PFSK-1 (cell line): Measurements from ENCODE around the gene EXO1.

Experiments used
- FOXP2 ChIP-seq: optimal IDR thresholded peaks from 2 replicates; pipeline ENCODE3; 2011; ENCODE audit warnings: borderline replicate concordance, control low read depth, inconsistent platforms; ENCODE audit not compliant: insufficient read depth; ENCODE audit errors: extremely low read length, extremely low read depth
- POLR2AphosphoS5 ChIP-seq: IDR thresholded peaks from 2 replicates; pipeline ENCODE4 v1.6.1; 2012; ENCODE audit warnings: low read depth, mild to moderate bottlenecking, control low read depth, low read length, moderate library complexity
- SIN3A ChIP-seq: IDR thresholded peaks from 2 replicates; pipeline ENCODE4 v1.6.1; 2012; ENCODE audit warnings: mild to moderate bottlenecking, low read length, moderate library complexity, borderline replicate concordance; ENCODE audit not compliant: insufficient read depth
- TAF1 ChIP-seq: IDR thresholded peaks from 2 replicates; pipeline ENCODE4 v1.6.1; 2012; ENCODE audit warnings: low read length, control low read depth, borderline replicate concordance; ENCODE audit not compliant: insufficient read depth
- TF ChIP-seq, protein P1 (sequence below), 2 experiments: IDR thresholded peaks; 2 replicates each; pipeline versions ENCODE4 v1.6.1 to v1.8.0; 2011 to 2012; ENCODE audit warnings: low read depth in 2 of 2, low read length in 2 of 2, control low read depth in 1 of 2, inconsistent platforms in 1 of 2, mild to moderate bottlenecking in 1 of 2, moderate library complexity in 1 of 2; ENCODE audit not compliant: insufficient read depth in 1 of 2

EXO1 gene

DNA sequence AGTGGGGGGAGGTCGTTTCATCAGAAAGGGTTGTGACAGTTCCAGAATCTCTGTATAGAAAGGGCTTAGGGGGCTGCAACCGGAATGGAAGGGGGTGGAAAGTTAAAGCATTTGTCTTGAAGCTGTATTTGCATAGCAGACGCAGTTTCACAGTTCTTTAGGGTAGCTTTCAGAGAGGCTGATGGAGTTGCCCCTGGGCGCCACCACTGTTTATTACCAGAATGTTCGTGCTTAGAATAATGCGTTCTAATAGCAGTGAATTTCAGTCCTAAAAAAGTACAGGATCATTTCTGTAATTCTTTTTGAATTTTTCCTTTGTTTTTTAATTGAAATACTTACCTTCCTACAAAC lies 1.3 kb downstream of the EXO1 start:
- TF ChIP-seq SIN3A: no peak
- TF ChIP-seq TAF1: no peak
- TF ChIP-seq FOXP2: no peak
- TF ChIP-seq, protein P1, sequence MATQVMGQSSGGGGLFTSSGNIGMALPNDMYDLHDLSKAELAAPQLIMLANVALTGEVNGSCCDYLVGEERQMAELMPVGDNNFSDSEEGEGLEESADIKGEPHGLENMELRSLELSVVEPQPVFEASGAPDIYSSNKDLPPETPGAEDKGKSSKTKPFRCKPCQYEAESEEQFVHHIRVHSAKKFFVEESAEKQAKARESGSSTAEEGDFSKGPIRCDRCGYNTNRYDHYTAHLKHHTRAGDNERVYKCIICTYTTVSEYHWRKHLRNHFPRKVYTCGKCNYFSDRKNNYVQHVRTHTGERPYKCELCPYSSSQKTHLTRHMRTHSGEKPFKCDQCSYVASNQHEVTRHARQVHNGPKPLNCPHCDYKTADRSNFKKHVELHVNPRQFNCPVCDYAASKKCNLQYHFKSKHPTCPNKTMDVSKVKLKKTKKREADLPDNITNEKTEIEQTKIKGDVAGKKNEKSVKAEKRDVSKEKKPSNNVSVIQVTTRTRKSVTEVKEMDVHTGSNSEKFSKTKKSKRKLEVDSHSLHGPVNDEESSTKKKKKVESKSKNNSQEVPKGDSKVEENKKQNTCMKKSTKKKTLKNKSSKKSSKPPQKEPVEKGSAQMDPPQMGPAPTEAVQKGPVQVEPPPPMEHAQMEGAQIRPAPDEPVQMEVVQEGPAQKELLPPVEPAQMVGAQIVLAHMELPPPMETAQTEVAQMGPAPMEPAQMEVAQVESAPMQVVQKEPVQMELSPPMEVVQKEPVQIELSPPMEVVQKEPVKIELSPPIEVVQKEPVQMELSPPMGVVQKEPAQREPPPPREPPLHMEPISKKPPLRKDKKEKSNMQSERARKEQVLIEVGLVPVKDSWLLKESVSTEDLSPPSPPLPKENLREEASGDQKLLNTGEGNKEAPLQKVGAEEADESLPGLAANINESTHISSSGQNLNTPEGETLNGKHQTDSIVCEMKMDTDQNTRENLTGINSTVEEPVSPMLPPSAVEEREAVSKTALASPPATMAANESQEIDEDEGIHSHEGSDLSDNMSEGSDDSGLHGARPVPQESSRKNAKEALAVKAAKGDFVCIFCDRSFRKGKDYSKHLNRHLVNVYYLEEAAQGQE (IDR thresholded peaks at IDR 0.05; ENCODE audit: insufficient read depth in 1 of 2, low read depth in 2 of 2, low read length in 2 of 2): no peak
- no peak for TF ChIP-seq POLR2AphosphoS5

DNA sequence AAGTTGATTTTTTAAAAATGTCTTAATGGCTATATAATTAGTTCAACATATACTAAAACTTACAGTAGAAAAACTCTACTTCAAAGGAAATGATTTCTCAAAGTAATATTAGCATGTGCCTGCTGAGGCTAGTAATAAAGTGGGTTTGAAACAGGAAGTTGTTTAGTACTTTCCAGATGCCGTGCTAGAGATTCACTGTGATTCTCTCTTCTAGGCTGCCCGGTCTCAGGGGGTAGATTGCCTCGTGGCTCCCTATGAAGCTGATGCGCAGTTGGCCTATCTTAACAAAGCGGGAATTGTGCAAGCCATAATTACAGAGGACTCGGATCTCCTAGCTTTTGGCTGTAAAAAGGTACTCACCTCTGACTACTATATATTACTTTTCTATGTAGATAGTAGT lies 9.1 kb downstream of the EXO1 start:
- TF ChIP-seq SIN3A (no peak), FOXP2 (no peak), POLR2AphosphoS5 (no peak), TAF1 (no peak)
- TF ChIP-seq, protein P1 (IDR thresholded peaks at IDR 0.05; ENCODE audit: insufficient read depth in 1 of 2, low read depth in 2 of 2, low read length in 2 of 2): no peak

DNA sequence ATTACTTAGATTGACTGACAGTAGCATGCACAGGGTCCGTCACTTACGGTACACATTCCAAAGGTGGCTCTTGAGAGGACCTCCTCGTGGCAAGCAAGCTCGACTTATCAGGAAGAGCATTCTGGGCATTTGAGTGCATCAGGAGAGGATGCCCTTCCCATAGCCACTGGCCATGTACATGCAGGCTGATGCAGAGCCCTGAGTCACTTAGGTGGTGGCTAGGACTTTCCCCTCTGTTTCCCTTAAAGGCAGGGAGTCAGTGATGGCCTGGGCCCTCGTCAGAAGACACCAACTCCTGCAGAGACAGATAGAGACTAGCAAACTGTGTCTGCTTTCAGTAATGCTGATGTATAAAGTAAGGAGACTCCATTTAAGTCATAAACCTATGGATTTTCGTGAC lies 12.9 kb downstream of the EXO1 start:
- TF ChIP-seq POLR2AphosphoS5: no peak
- no peak for TF ChIP-seq FOXP2
- TF ChIP-seq, protein P1 (IDR thresholded peaks at IDR 0.05; ENCODE audit: insufficient read depth in 1 of 2, low read depth in 2 of 2, low read length in 2 of 2): no peak
- TF ChIP-seq SIN3A: no peak
- no peak for TF ChIP-seq TAF1

DNA sequence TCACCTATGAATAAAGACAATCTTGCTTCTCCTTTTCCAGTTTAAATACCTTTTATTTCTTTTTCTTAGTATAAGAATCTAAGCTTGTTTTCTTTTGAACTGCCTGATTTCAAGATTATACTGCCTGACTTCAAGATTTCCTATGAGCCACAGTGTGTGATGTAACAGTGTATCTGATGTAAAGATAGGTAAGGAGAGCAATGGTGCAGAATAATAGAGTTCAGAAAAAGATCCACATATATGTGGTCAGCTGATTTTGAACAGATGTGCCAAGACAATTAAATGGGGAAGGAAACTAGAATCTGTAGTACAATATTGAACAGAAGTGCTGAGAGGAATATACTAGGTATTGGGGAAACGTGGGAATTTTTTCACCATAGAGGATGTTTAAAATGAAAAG lies 21.0 kb downstream of the EXO1 start:
- no peak for TF ChIP-seq POLR2AphosphoS5
- TF ChIP-seq TAF1: no peak
- TF ChIP-seq FOXP2: no peak
- TF ChIP-seq, protein P1 (IDR thresholded peaks at IDR 0.05; ENCODE audit: insufficient read depth in 1 of 2, low read depth in 2 of 2, low read length in 2 of 2): no peak
- TF ChIP-seq SIN3A: no peak

DNA sequence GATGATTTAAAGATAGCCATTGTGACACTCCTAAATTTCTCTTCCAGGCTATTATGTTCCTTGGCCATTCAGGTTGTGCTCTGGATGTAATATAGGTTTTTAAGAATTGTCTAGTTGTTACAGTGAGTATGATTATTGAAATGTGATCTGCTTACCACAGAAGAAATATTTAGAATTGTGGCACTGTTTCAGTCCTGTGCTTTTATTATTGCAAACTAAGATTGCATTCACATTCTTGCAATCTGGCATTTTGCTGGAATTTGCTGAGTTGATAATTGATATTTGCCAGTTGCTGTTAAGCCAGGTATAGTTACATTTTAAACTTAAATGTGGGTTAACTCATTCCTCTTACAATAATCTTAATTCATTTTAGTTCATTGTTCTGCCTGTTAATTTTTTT lies 22.3 kb downstream of the EXO1 start:
- TF ChIP-seq, protein P1 (IDR thresholded peaks at IDR 0.05; ENCODE audit: insufficient read depth in 1 of 2, low read depth in 2 of 2, low read length in 2 of 2): no peak
- no peak for TF ChIP-seq SIN3A
- no peak for TF ChIP-seq TAF1
- TF ChIP-seq POLR2AphosphoS5: no peak
- TF ChIP-seq FOXP2: no peak
